Measurements from ENCODE around the gene CPZ. TPM values are rescaled to one million over a fixed set of nuclear protein-coding genes. Genes with fewer than 3 reads are reported as not detected.
"Not testable (repeated sequence)": the region's sequence is repeated elsewhere in the genome, so short reads cannot be mapped to it uniquely, and the experiment has no call there.

CPZ gene
- total RNA-seq, 1 donor from 2014 or later: not detected

GRCh38 chr4:8618961-8619720 is 26.6 kb downstream of the CPZ start:
- no peak for TF ChIP-seq CTCF (IDR thresholded peaks at IDR 0.05)
- Mint-ChIP-seq H3K4me1 (no peaks in the 10 kb centered on the region), H3K36me3 (ENCODE audit: low read depth) (no peaks in the 10 kb centered on the region), H3K27ac (no peak overlapping the region), H3K9me3 (no peaks in the 10 kb centered on the region), H3K27me3 (no peaks in the 10 kb centered on the region), H3K4me3 (no peak overlapping the region)
- POLR2A ChIA-PET: no interaction called here
- intact Hi-C loops (cut with micrococcal nuclease): no loop called here
- no peak for DNase-seq
- no peak for ATAC-seq (ENCODE audit: low read depth)
- CTCF ChIA-PET: no interaction called here

- DNase-seq; POLR2A ChIA-PET; H3K4me3 Mint-ChIP-seq; H3K27me3 Mint-ChIP-seq; ATAC-seq (ENCODE audit: low read depth); intact Hi-C loops (cut with micrococcal nuclease); H3K4me1 Mint-ChIP-seq; H3K27ac Mint-ChIP-seq; H3K9me3 Mint-ChIP-seq; H3K36me3 Mint-ChIP-seq (ENCODE audit: low read depth); CTCF ChIA-PET: not testable (repeated sequence)
These were observed 28.6 kb downstream of the CPZ start for GRCh38 chr4:8621135-8621534.

GRCh38 chr4:8624601-8625272 is 32.2 kb downstream of the CPZ start:
- H3K36me3 Mint-ChIP-seq (ENCODE audit: low read depth); DNase-seq; H3K4me1 Mint-ChIP-seq; CTCF ChIA-PET; H3K9me3 Mint-ChIP-seq; intact Hi-C loops (cut with micrococcal nuclease); ATAC-seq (ENCODE audit: low read depth); H3K4me3 Mint-ChIP-seq; POLR2A ChIA-PET; H3K27ac Mint-ChIP-seq; H3K27me3 Mint-ChIP-seq: not testable (repeated sequence)

GRCh38 chr4:8630240-8630905 is 37.8 kb downstream of the CPZ start:
- POLR2A ChIA-PET; H3K4me3 Mint-ChIP-seq; H3K27me3 Mint-ChIP-seq; H3K4me1 Mint-ChIP-seq; ATAC-seq (ENCODE audit: low read depth); DNase-seq; H3K36me3 Mint-ChIP-seq (ENCODE audit: low read depth); CTCF ChIA-PET; intact Hi-C loops (cut with micrococcal nuclease); H3K27ac Mint-ChIP-seq; H3K9me3 Mint-ChIP-seq: not testable (repeated sequence)

- H3K4me3 Mint-ChIP-seq; H3K27ac Mint-ChIP-seq; H3K9me3 Mint-ChIP-seq; intact Hi-C loops (cut with micrococcal nuclease); POLR2A ChIA-PET; H3K36me3 Mint-ChIP-seq (ENCODE audit: low read depth); H3K27me3 Mint-ChIP-seq; CTCF ChIA-PET; H3K4me1 Mint-ChIP-seq; ATAC-seq (ENCODE audit: low read depth); DNase-seq: not testable (repeated sequence)
These were observed 39.3 kb downstream of the CPZ start for GRCh38 chr4:8631896-8632295.

GRCh38 chr4:8634773-8635172 is 42.2 kb downstream of the CPZ start:
- H3K27ac Mint-ChIP-seq; CTCF ChIA-PET; POLR2A ChIA-PET; H3K36me3 Mint-ChIP-seq (ENCODE audit: low read depth); H3K4me1 Mint-ChIP-seq; intact Hi-C loops (cut with micrococcal nuclease); H3K9me3 Mint-ChIP-seq; DNase-seq; H3K27me3 Mint-ChIP-seq; H3K4me3 Mint-ChIP-seq; ATAC-seq (ENCODE audit: low read depth): not testable (repeated sequence)

GRCh38 chr4:8635897-8636554 is 43.5 kb downstream of the CPZ start:
- H3K4me3 Mint-ChIP-seq; H3K4me1 Mint-ChIP-seq; POLR2A ChIA-PET; CTCF ChIA-PET; intact Hi-C loops (cut with micrococcal nuclease); H3K9me3 Mint-ChIP-seq; DNase-seq; H3K36me3 Mint-ChIP-seq (ENCODE audit: low read depth); ATAC-seq (ENCODE audit: low read depth); H3K27me3 Mint-ChIP-seq; H3K27ac Mint-ChIP-seq: not testable (repeated sequence)
